ENCODE data around the gene PLAAT3.

GRCh38 chr11:63564056-63564774 lies 50.0 kb downstream of the PLAAT3 start:
- TF ChIP-seq CTCF (conservative IDR thresholded peaks at IDR 0.05; ENCODE audit: low read depth, low read length) (no peak), EZH2 (IDR thresholded peaks at IDR 0.05; ENCODE audit: borderline replicate concordance, low read depth, low read length, poor library complexity, severe bottlenecking) (no peak)

All from A673 (cell line).